GM12878 (cell line): Measurements from ENCODE around the gene TATDN3. TPM values are rescaled to one million over a fixed set of nuclear protein-coding genes. Genes with fewer than 3 reads are reported as not detected.
A peak's percentile ranks its signal among the peaks of the same experiment; 100 is the strongest.

Experiments
- ASH2L ChIP-seq: fragments of 300-600, 200-600 bp; sonication (generic); IDR thresholded peaks from 2 replicates; pipeline ENCODE4 v1.6.1; 2017; ENCODE audit warnings: low read depth, mild to moderate bottlenecking, borderline replicate concordance
- CHD1 ChIP-seq: IDR thresholded peaks from 2 replicates; pipeline ENCODE4 v1.6.1; 2012; ENCODE audit warnings: low read depth, low read length, improper control_type of control experiment
- ELK1 ChIP-seq: IDR thresholded peaks from 2 replicates; pipeline ENCODE4 v1.6.1; 2012; ENCODE audit warnings: low read depth, low read length, improper control_type of control experiment
- EP300 ChIP-seq, 2 experiments: fragments of 150-350 bp in 1 of 2; IDR thresholded peaks; 2 replicates each; pipeline ENCODE4 v1.6.1; 2011 to 2012; ENCODE audit warnings: low read depth in 2 of 2, low read length in 2 of 2, borderline replicate concordance in 1 of 2, improper control_type of control experiment in 1 of 2, inconsistent platforms in 1 of 2; ENCODE audit not compliant: control insufficient read depth in 1 of 2
- ETV6 ChIP-seq, 2 experiments: fragments of 450-650 bp in 1 of 2; IDR thresholded peaks in 1 of 2; conservative IDR thresholded peaks in 1 of 2; 2 replicates each; pipeline ENCODE4 v1.6.1; 2014; ENCODE audit warnings: antibody characterized with exemption in 1 of 2, borderline replicate concordance in 1 of 2, low read depth in 1 of 2, mild to moderate bottlenecking in 1 of 2, moderate library complexity in 1 of 2
- EZH2 ChIP-seq: IDR thresholded peaks from 2 replicates; pipeline ENCODE4 v1.6.1; 2012; ENCODE audit warnings: low read depth, mild to moderate bottlenecking, control low read depth, inconsistent platforms, low read length, borderline replicate concordance; ENCODE audit not compliant: control insufficient read depth
- FOXM1 ChIP-seq: IDR thresholded peaks from 2 replicates; pipeline ENCODE4 v1.6.1; 2012; ENCODE audit warnings: low read depth, mild to moderate bottlenecking, inconsistent platforms, low read length, moderate library complexity
- IKZF1 ChIP-seq: fragments of 450-650 bp; conservative IDR thresholded peaks from 2 replicates; pipeline ENCODE4 v1.6.1; 2017; ENCODE audit warnings: antibody characterized with exemption, mild to moderate bottlenecking
- IKZF2 ChIP-seq, 2 experiments: fragments of 450-650 bp; IDR thresholded peaks; 2 replicates each; pipeline ENCODE4 v1.6.1; 2017; ENCODE audit warnings: mild to moderate bottlenecking in 2 of 2, moderate library complexity in 2 of 2
- IRF4 ChIP-seq: IDR thresholded peaks from 2 replicates; pipeline ENCODE4 v1.6.1; 2011; ENCODE audit warnings: low read depth, low read length
- JUNB ChIP-seq: IDR thresholded peaks from 2 replicates; pipeline ENCODE4 v1.6.1; 2016; ENCODE audit warnings: antibody characterized with exemption, mild to moderate bottlenecking
- MTA3 ChIP-seq: IDR thresholded peaks from 2 replicates; pipeline ENCODE4 v1.6.1; 2012; ENCODE audit warnings: low read length, inconsistent platforms, borderline replicate concordance
- MYC ChIP-seq: IDR thresholded peaks from 2 replicates; pipeline ENCODE4 v1.6.1; 2011; ENCODE audit warnings: mild to moderate bottlenecking, low read length, moderate library complexity, inconsistent platforms; ENCODE audit not compliant: insufficient read depth, insufficient replicate concordance, insufficient read length, severe bottlenecking
- NFXL1 ChIP-seq: fragments of 450-650 bp; IDR thresholded peaks from 2 replicates; pipeline ENCODE4 v1.6.1; 2017; ENCODE audit warnings: antibody characterized with exemption, mild to moderate bottlenecking, borderline replicate concordance
- NR2F1 ChIP-seq: fragments of 450-650 bp; conservative IDR thresholded peaks from 2 replicates; pipeline ENCODE4 v1.6.1; 2017; ENCODE audit warnings: mild to moderate bottlenecking
- POLR2A ChIP-seq: IDR thresholded peaks from 2 replicates; pipeline ENCODE4 v1.6.1; 2011; ENCODE audit warnings: low read depth, mild to moderate bottlenecking, low read length
- RELA ChIP-seq: fragments of 450-650 bp; IDR thresholded peaks from 2 replicates; pipeline ENCODE4 v1.8.0; 2014; ENCODE audit warnings: borderline replicate concordance; ENCODE audit not compliant: partially characterized antibody
- RFX5 ChIP-seq: IDR thresholded peaks from 2 replicates; pipeline ENCODE4 v1.6.1; 2011; ENCODE audit warnings: low read depth, low read length, improper control_type of control experiment
- SMAD1 ChIP-seq: fragments of 450-650 bp; IDR thresholded peaks from 2 replicates; pipeline ENCODE4 v1.6.1; 2018; ENCODE audit warnings: mild to moderate bottlenecking, low read depth; ENCODE audit not compliant: partially characterized antibody
- SMARCA5 ChIP-seq: fragments of 450-650 bp; IDR thresholded peaks from 2 replicates; pipeline ENCODE4 v1.6.1; 2017; ENCODE audit warnings: mild to moderate bottlenecking
- SUPT20H ChIP-seq: IDR thresholded peaks from 2 replicates; pipeline ENCODE4 v1.6.1; 2011; ENCODE audit warnings: low read depth, mild to moderate bottlenecking, low read length, moderate library complexity, borderline replicate concordance; ENCODE audit not compliant: control insufficient read depth
- polyA plus RNA-seq, 11 experiments: library from polyadenylated mRNA; depleted of rRNA in 4 of 11; unstranded in 6 of 11; stranded (reverse) in 5 of 11; fragments of >200 nt; fragmentation: Nextera tagmentation in 4 of 11; fragmentation: Illumina TruSeq in 1 of 11; extraction: Ambion mirVana in 4 of 11; extraction: Trizol in 1 of 11; gene quantifications; 1 replicate in 1 of 11; 2 replicates in 10 of 11; pipeline versions ENCODE4 v1.2.1 to v1.2.3, GENCODE V29; 2011 to 2016; ENCODE audit warnings: inconsistent platforms in 2 of 11, missing spikeins in 2 of 11, low read depth in 1 of 11
- total RNA-seq, 4 experiments: library from RNA; depleted of rRNA in 3 of 4; stranded (reverse); fragments of >200 nt in 3 of 4; fragmentation: Illumina TruSeq in 1 of 4; extraction: Trizol in 1 of 4; gene quantifications; 2 replicates each; pipeline versions ENCODE4 v1.2.1 to v1.2.3, GENCODE V29; 2013 to 2021
- TF ChIP-seq, protein P1 (sequence below): fragments of 450-650 bp; IDR thresholded peaks from 2 replicates; pipeline ENCODE4 v1.6.1; 2017; ENCODE audit warnings: mild to moderate bottlenecking, moderate library complexity
- TF ChIP-seq, protein P2 (sequence below): fragments of 450-650 bp; conservative IDR thresholded peaks from 2 replicates; pipeline ENCODE4 v1.6.1; 2017; ENCODE audit warnings: mild to moderate bottlenecking, moderate library complexity

Gene TATDN3
- total and polyA plus RNA-seq, 10 of the 15 experiments (the other 5 are each of a cell fraction or from before 2014, with no cell fraction given): 15.5 to 40.0 (median 22.7) TPM

DNA sequence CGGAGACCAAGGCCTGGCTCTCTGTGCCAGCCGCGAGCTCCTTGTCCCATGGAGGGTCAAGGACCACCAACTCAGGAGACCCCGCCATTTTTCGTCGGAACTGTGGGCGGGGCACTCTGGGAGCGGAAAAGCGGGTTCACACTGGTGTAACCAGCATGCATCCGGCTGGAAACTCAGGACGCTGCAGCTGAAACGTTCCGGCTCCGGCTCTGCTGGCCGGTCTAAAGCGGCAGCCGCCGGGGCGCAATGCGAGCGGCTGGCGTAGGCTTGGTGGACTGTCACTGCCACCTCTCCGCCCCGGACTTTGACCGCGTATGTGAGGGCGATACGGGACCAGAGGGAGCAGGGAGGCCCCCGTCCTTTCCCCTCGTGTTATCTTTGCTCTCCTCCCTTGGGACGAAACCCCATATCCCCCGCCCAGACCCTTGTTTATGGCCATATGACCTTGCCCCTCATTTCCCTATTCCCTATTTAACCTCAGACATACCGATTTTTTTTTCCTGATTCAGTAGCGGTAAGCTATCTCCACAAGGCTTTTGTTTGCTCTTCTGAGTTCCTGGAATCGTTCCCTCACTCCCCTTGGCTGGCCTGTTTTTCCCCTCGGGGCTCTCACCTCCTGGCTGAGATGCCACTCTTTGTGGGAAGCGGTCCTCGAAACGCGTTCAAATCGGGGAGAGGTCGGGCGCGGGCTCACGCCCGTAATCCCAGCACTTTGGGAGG lies at the start of gene TATDN3, which contains the start of gene NSL1 (continued):
- TF ChIP-seq SUPT20H (no peak), IRF4 (peak; percentile 88), ELK1 (no peak), JUNB (no peak), NFXL1 (no peak), SMAD1 (no peak), EZH2 (no peak), IKZF2 (IDR thresholded peaks at IDR 0.05) (peak; percentile 56 to 65; a peak in 3 of 4 replicates), RELA (peak; percentile 94), MTA3 (0 out of 2 replicates have a peak, but pooled peaks have one; percentile 14), CHD1 (no peak; the same call in 1 of the 2 replicates), SMARCA5 (peak; percentile 97), FOXM1 (peak; percentile 64), NR2F1 (peak; percentile 91), MYC (peak; percentile 61), EP300 (IDR thresholded peaks at IDR 0.05; ENCODE audit: borderline replicate concordance in 1 of 2, control insufficient read depth in 1 of 2, low read depth in 2 of 2, low read length in 2 of 2) (no peak), IKZF1 (peak; percentile 91), ETV6 (conservative IDR thresholded peaks at IDR 0.05 in 1 of 2, IDR thresholded peaks at IDR 0.05 in 1 of 2; ENCODE audit: borderline replicate concordance in 1 of 2, low read depth in 1 of 2) (peak in 1 of 2 experiments; percentile 54; a peak in 1 of 4 replicates), RFX5 (no peak; the same call in 1 of the 2 replicates), ASH2L (peak; percentile 98; the same call in 1 of the 2 replicates), POLR2A (peak; percentile 99)
- TF ChIP-seq, protein P1, sequence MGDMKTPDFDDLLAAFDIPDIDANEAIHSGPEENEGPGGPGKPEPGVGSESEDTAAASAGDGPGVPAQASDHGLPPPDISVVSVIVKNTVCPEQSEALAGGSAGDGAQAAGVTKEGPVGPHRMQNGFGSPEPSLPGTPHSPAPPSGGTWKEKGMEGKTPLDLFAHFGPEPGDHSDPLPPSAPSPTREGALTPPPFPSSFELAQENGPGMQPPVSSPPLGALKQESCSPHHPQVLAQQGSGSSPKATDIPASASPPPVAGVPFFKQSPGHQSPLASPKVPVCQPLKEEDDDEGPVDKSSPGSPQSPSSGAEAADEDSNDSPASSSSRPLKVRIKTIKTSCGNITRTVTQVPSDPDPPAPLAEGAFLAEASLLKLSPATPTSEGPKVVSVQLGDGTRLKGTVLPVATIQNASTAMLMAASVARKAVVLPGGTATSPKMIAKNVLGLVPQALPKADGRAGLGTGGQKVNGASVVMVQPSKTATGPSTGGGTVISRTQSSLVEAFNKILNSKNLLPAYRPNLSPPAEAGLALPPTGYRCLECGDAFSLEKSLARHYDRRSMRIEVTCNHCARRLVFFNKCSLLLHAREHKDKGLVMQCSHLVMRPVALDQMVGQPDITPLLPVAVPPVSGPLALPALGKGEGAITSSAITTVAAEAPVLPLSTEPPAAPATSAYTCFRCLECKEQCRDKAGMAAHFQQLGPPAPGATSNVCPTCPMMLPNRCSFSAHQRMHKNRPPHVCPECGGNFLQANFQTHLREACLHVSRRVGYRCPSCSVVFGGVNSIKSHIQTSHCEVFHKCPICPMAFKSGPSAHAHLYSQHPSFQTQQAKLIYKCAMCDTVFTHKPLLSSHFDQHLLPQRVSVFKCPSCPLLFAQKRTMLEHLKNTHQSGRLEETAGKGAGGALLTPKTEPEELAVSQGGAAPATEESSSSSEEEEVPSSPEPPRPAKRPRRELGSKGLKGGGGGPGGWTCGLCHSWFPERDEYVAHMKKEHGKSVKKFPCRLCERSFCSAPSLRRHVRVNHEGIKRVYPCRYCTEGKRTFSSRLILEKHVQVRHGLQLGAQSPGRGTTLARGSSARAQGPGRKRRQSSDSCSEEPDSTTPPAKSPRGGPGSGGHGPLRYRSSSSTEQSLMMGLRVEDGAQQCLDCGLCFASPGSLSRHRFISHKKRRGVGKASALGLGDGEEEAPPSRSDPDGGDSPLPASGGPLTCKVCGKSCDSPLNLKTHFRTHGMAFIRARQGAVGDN: no peak
- TF ChIP-seq, protein P2, sequence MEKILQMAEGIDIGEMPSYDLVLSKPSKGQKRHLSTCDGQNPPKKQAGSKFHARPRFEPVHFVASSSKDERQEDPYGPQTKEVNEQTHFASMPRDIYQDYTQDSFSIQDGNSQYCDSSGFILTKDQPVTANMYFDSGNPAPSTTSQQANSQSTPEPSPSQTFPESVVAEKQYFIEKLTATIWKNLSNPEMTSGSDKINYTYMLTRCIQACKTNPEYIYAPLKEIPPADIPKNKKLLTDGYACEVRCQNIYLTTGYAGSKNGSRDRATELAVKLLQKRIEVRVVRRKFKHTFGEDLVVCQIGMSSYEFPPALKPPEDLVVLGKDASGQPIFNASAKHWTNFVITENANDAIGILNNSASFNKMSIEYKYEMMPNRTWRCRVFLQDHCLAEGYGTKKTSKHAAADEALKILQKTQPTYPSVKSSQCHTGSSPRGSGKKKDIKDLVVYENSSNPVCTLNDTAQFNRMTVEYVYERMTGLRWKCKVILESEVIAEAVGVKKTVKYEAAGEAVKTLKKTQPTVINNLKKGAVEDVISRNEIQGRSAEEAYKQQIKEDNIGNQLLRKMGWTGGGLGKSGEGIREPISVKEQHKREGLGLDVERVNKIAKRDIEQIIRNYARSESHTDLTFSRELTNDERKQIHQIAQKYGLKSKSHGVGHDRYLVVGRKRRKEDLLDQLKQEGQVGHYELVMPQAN: peak; percentile 81; the same call in 1 of the 2 replicates
